Measurements from ENCODE around the gene SLC47A2.

GRCh38 chr17:19671433-19671832 lies 45.0 kb downstream of the SLC47A2 start:
- TF ChIP-seq CTCF (IDR thresholded peaks at IDR 0.05), result no peak
- no peak for TF ChIP-seq ZFX (IDR thresholded peaks at IDR 0.05; ENCODE audit: borderline replicate concordance)
